CD4-positive, alpha-beta T cell treated with Interleukin-4 for 4 hours (primary cell): Measurements from ENCODE around the gene PPP1R9A.

ENCODE experiments used
- DNase-seq: peaks from one replicate; pipeline ENCODE4 v3.0.0-alpha.2; 2020

Gene PPP1R9A

GRCh38 chr7:95045236-95045923, 138.0 kb downstream of the PPP1R9A start:
- DNase-seq: no peak

GRCh38 chr7:95046494-95047240, 139.3 kb downstream of the PPP1R9A start:
- DNase-seq: no peak

- DNase-seq: no peak
Observed at GRCh38 chr7:95047291-95047690, 139.9 kb downstream of the PPP1R9A start.

- DNase-seq: no peak
Observed at GRCh38 chr7:95052566-95053094, 145.2 kb downstream of the PPP1R9A start.

- no peak for DNase-seq
Observed at GRCh38 chr7:95054386-95054785, 147.0 kb downstream of the PPP1R9A start.

GRCh38 chr7:95055295-95055694, 147.9 kb downstream of the PPP1R9A start:
- DNase-seq: no peak

- no peak for DNase-seq
Observed at GRCh38 chr7:95056107-95056739, 148.8 kb downstream of the PPP1R9A start.

- no peak for DNase-seq
Observed at GRCh38 chr7:95056901-95057300, 149.5 kb downstream of the PPP1R9A start.

GRCh38 chr7:95059842-95060313, 152.5 kb downstream of the PPP1R9A start:
- no peak for DNase-seq

GRCh38 chr7:95062901-95063300, 155.5 kb downstream of the PPP1R9A start:
- DNase-seq: no peak

- no peak for DNase-seq
Observed at GRCh38 chr7:95066737-95067530, 159.5 kb downstream of the PPP1R9A start.

GRCh38 chr7:95088536-95089215, 181.3 kb downstream of the PPP1R9A start:
- DNase-seq: no peak

GRCh38 chr7:95089414-95090315, 182.3 kb downstream of the PPP1R9A start:
- DNase-seq: no peak

GRCh38 chr7:95092324-95092723, 184.9 kb downstream of the PPP1R9A start:
- no peak for DNase-seq

GRCh38 chr7:95095259-95095965, 188.0 kb downstream of the PPP1R9A start:
- no peak for DNase-seq

GRCh38 chr7:95095966-95096540, 188.7 kb downstream of the PPP1R9A start:
- no peak for DNase-seq

GRCh38 chr7:95097291-95097690, 189.9 kb downstream of the PPP1R9A start:
- DNase-seq: no peak

- DNase-seq: no peak
Observed at GRCh38 chr7:95097851-95098250, 190.5 kb downstream of the PPP1R9A start.

GRCh38 chr7:95099106-95099505, 191.7 kb downstream of the PPP1R9A start:
- no peak for DNase-seq

- no peak for DNase-seq
Observed at GRCh38 chr7:95101422-95101821, 194.0 kb downstream of the PPP1R9A start.
